Activated CD4-positive, CD25-positive, alpha-beta regulatory T cell treated with anti-CD3 and anti-CD28 coated beads, Interleukin-2, amount 50 U/mL, for 72 hours (primary cell): ENCODE results near the gene FRS3.

Source experiments
- DNase-seq: peaks from one replicate; pipeline ENCODE4 v3.0.0; 2021

FRS3 gene

DNA sequence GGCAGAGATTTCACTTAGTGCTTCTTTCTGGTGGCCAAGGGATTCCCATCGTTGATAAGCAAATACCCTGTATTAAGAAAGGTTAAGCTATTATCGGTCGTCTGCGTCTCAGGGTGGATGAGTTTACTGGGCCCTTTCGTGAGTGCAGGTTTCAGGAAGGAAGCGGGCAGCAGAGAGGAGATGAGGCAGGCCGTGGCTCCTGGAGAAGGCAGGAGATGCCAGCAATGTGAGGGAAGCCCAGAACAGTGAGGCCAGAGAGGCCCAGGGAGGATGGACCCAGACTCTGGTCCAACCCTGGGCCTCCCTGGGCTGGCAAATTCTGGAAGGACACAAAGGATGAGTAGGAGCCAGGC lies 55.5 kb downstream of the FRS3 start:
- DNase-seq, result no peak

DNA sequence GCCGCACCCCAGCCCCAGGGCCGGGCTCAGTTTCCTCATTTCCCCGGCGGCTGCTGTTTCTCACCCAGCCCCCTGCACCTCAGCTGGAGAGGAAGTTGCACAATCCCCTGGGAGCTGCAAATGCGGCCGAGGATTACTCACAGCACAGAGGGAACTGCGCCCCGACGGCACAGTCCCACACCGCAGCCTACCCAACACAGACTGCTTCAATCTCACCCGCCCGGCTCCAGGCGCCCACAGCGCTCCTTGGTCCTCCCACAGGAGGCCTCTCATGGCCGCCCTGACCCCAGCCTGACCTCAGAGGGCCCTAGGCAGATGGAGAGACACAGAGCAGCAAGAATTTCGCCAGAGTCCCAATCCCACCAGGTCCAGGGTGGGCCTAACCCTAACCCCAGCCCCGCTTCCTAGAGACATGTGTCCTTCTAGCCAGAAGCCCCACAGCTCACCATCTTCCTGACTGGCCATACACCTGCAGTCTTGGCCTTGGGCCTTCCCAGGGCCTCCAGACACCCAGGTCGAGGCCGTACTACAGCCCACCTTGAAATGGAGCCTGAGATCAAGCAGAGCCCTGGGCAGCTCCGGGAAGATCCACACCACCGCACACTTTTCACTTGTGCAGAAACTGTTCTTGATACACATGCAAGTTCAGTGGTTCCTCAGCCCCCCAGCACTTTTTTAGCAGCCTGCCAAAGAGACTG lies 56.0 kb downstream of the FRS3 start:
- DNase-seq, result no peak

DNA sequence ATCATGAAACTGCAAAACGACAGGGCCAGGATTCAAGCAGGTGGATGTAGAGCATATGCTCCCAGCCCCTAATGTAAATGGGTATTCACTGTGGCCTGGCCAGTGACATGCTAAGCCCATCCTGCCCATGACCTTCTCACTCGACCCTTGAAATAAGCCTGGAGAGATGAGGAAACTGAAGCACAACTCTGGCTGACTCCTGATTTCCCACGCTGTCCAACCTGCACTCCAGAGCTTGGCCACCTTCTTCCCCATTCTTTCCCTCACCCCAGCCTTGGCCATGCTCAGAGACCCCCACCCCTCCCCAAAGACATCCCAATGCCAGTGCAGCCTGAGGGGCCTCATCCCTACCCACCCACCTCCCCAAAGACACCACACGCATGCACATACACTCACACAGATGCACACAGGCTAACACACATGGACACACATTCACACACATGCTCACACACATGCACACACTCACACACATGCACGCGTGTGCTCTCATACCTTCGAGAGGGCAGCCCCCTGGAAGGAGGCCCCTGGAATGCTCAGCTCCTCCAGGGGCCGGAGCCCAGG lies 56.7 kb downstream of the FRS3 start:
- DNase-seq, result no peak

DNA sequence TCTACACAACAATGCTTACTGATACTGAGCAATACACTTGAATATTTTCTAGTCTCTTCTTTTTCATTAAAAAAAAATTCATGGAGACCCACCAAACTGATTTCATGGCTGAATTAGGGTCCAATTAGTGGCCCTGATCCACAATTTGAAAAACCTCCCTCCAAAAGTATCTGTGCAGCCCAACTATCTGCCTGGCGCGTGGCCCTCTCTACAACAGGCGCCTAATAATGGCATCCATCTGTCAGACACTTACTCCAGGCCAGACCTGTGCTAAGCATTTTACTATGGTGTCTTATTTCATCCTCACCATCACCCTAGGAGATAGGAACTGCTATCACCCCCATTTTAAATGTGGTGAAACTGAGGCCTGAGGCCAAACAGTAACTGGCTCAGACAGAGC lies 58.3 kb downstream of the FRS3 start:
- DNase-seq, result no peak

DNA sequence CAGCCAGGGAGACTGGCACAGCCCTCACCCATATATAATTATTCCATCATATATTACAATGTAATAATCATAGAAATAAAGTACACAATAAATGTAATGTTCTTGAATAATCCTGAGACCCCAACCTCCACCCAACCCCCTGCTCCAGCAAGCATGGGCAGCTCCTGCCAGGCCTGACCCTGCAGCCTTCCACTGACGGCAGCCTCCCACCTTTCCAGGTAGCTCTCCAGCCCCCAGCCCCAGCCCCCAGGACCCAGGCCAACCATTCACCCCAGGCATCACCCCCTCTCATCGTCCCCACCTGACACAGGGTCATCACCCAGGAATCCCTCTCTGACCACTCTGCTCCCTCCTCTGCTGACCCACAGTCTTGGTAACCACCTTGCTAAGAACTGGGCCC lies 58.9 kb downstream of the FRS3 start:
- no peak for DNase-seq

DNA sequence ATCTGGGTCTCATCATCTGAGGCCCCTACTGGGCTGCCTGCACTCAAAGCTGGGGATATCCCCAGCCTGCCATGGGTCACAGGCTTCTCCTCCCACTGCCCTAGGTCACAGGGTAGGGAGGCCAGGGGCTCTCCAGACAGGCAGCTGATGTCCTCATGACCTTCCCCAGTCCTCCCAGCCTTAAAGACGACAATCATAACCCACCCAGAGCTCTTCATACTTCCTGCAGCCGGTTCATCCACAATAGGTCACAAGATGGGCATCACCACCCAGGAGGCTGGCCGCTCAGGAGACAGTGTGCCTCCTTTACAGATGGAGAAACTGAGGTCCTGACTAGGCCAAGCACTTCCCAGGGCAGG lies 59.5 kb downstream of the FRS3 start:
- DNase-seq, result no peak
